ENCODE measurements around the gene NPSR1.
"Not testable (repeated sequence)": the region's sequence is repeated elsewhere in the genome, so short reads cannot be mapped to it uniquely, and the experiment has no call there.

NPSR1 gene

GRCh38 chr7:34759477-34760125 is 101.6 kb downstream of the NPSR1 start:
- FAIRE-seq, result no peak

- no peak for FAIRE-seq
Measured at GRCh38 chr7:34760271-34760670, 102.3 kb downstream of the NPSR1 start.

GRCh38 chr7:34761206-34761605 is 103.2 kb downstream of the NPSR1 start:
- FAIRE-seq, result no peak

GRCh38 chr7:34761627-34762026 is 103.6 kb downstream of the NPSR1 start:
- FAIRE-seq, result no peak

- no peak for FAIRE-seq
Measured at GRCh38 chr7:34762764-34763163, 104.7 kb downstream of the NPSR1 start.

- no peak for FAIRE-seq
Measured at GRCh38 chr7:34772296-34772938, 114.4 kb downstream of the NPSR1 start.

- no peak for FAIRE-seq
Measured at GRCh38 chr7:34776748-34777358, 118.8 kb downstream of the NPSR1 start.

GRCh38 chr7:34780546-34780945 is 122.5 kb downstream of the NPSR1 start:
- no peak for FAIRE-seq

GRCh38 chr7:34787586-34787985 is 129.6 kb downstream of the NPSR1 start:
- FAIRE-seq, result no peak

GRCh38 chr7:34806831-34807230 is 148.8 kb downstream of the NPSR1 start:
- peak; percentile 88 for FAIRE-seq

- FAIRE-seq, result no peak
Measured at GRCh38 chr7:34807548-34808340, 149.7 kb downstream of the NPSR1 start.

GRCh38 chr7:34814203-34814842 is 156.3 kb downstream of the NPSR1 start:
- FAIRE-seq, result not testable (repeated sequence)

- no peak for FAIRE-seq
Measured at GRCh38 chr7:34821932-34822558, 164.0 kb downstream of the NPSR1 start.

GRCh38 chr7:34823650-34824258 is 165.7 kb downstream of the NPSR1 start:
- FAIRE-seq, result peak; percentile 78

- no peak for FAIRE-seq
Measured at GRCh38 chr7:34825221-34825620, 167.2 kb downstream of the NPSR1 start.

GRCh38 chr7:34830390-34830789 is 172.4 kb downstream of the NPSR1 start:
- peak; percentile 8 for FAIRE-seq

GRCh38 chr7:34831436-34831835 is 173.4 kb downstream of the NPSR1 start:
- FAIRE-seq, result no peak

- FAIRE-seq, result no peak
Measured at GRCh38 chr7:34832020-34832419, 174.0 kb downstream of the NPSR1 start.

GRCh38 chr7:34835901-34836600 is 178.0 kb downstream of the NPSR1 start:
- FAIRE-seq, result no peak

- no peak for FAIRE-seq
Measured at GRCh38 chr7:34837316-34837715, 179.3 kb downstream of the NPSR1 start.

- no peak for FAIRE-seq
Measured at GRCh38 chr7:34837801-34838201, 179.8 kb downstream of the NPSR1 start.

Measured in endometrium (tissue), 2 donors.